Tongue (tissue), 2 donors: Measurements from ENCODE around the gene RNF224. TPM values are rescaled to one million over a fixed set of nuclear protein-coding genes. Genes with fewer than 3 reads are reported as not detected.

ENCODE experiments used
- DNase-seq: peaks from one replicate; pipeline ENCODE4 v3.0.0-alpha.2; 2015
- total RNA-seq: library from RNA; depleted of rRNA; stranded (reverse); fragments of >200 nt; gene quantifications from one replicate; pipeline ENCODE4 v1.2.3, GENCODE V29; 2014

The RNF224 gene
- total RNA-seq, 1 donor from 2014 or later: not detected

GRCh38 chr9:137273611-137274320, 46.5 kb downstream of the RNF224 start:
- DNase-seq: no peak

- no peak for DNase-seq
Measured at GRCh38 chr9:137275203-137275587, 47.9 kb downstream of the RNF224 start.

GRCh38 chr9:137275588-137276472, 48.5 kb downstream of the RNF224 start:
- no peak for DNase-seq

- peak; percentile 93 for DNase-seq
Measured at GRCh38 chr9:137276473-137277328, 49.4 kb downstream of the RNF224 start.

GRCh38 chr9:137277329-137278041, 50.2 kb downstream of the RNF224 start, which contains the start of gene TOR4A:
TSS of gene TOR4A (plus strand) at chr9:137277726. CDS start at chr9:137278690, 964 bp downstream.
- peak; percentile 69 for DNase-seq

GRCh38 chr9:137278061-137278701, 50.9 kb downstream of the RNF224 start:
- DNase-seq: no peak

Other genes starting within 250 kb of the RNF224 start
- 10.2 TPM for gene PTGDS, start 250.0 kb upstream of the RNF224 start, total RNA-seq
- gene LCNL1, start 244.5 kb upstream of the RNF224 start, total RNA-seq: 0.31 TPM
- 21.7 TPM for gene PAXX, start 235.1 kb upstream of the RNF224 start, total RNA-seq
- gene CLIC3, start 230.9 kb upstream of the RNF224 start, total RNA-seq: 4.9 TPM
- gene ABCA2, start 199.3 kb upstream of the RNF224 start, total RNA-seq: 16.6 TPM
- gene FUT7, start 195.4 kb upstream of the RNF224 start, total RNA-seq: 0.10 TPM
- 27.0 TPM for gene NPDC1, start 181.3 kb upstream of the RNF224 start, total RNA-seq
- 7.3 TPM for gene ENTPD2, start 173.4 kb upstream of the RNF224 start, total RNA-seq
- 5.6 TPM for gene SAPCD2, start 156.9 kb upstream of the RNF224 start, total RNA-seq
- gene UAP1L1, start 150.0 kb upstream of the RNF224 start, total RNA-seq: 3.2 TPM
- 59.5 TPM for gene MAN1B1, start 140.5 kb upstream of the RNF224 start, total RNA-seq
- gene DPP7, start 112.8 kb upstream of the RNF224 start, total RNA-seq: 22.8 TPM
- 1.1 TPM for gene GRIN1, start 88.3 kb upstream of the RNF224 start, total RNA-seq
- 18.9 TPM for gene LRRC26, start 57.5 kb upstream of the RNF224 start, total RNA-seq
- not detected for gene TMEM210, start 55.4 kb upstream of the RNF224 start, total RNA-seq
- 29.8 TPM for gene ANAPC2, start 38.9 kb upstream of the RNF224 start, total RNA-seq
- gene SSNA1, start 38.8 kb upstream of the RNF224 start, total RNA-seq: 57.3 TPM
- 5.7 TPM for gene TPRN, start 26.8 kb upstream of the RNF224 start, total RNA-seq
- 38.3 TPM for gene TMEM203, start 21.9 kb upstream of the RNF224 start, total RNA-seq
- gene NDOR1, start 21.8 kb upstream of the RNF224 start, total RNA-seq: 3.0 TPM
- not detected for gene RNF208, start 5.3 kb upstream of the RNF224 start, total RNA-seq
- 3.3 TPM for gene CYSRT1, start 2.3 kb upstream of the RNF224 start, total RNA-seq
- gene SLC34A3, start 3.4 kb downstream of the RNF224 start, total RNA-seq: not detected
- gene TUBB4B, start 13.8 kb downstream of the RNF224 start, total RNA-seq: 172 TPM
- gene STPG3, start 23.8 kb downstream of the RNF224 start, total RNA-seq: not detected
- gene NELFB, start 27.8 kb downstream of the RNF224 start, total RNA-seq: 50.9 TPM
- gene TOR4A, start 50.2 kb downstream of the RNF224 start, total RNA-seq: 5.4 TPM
- 18.8 TPM for gene NRARP, start 74.8 kb downstream of the RNF224 start, total RNA-seq
- 19.9 TPM for gene EXD3, start 195.7 kb downstream of the RNF224 start, total RNA-seq
- 1.2 TPM for gene NOXA1, start 195.9 kb downstream of the RNF224 start, total RNA-seq
- gene ENTPD8, start 213.9 kb downstream of the RNF224 start, total RNA-seq: 0.31 TPM
- gene NSMF, start 231.8 kb downstream of the RNF224 start, total RNA-seq: 10.7 TPM